ENCODE measurements around the gene DCC. TPM values are rescaled to one million over a fixed set of nuclear protein-coding genes. Genes with fewer than 3 reads are reported as not detected.

Gene DCC
- total RNA-seq, 1 experiment from 2014 or later: not detected

DNA sequence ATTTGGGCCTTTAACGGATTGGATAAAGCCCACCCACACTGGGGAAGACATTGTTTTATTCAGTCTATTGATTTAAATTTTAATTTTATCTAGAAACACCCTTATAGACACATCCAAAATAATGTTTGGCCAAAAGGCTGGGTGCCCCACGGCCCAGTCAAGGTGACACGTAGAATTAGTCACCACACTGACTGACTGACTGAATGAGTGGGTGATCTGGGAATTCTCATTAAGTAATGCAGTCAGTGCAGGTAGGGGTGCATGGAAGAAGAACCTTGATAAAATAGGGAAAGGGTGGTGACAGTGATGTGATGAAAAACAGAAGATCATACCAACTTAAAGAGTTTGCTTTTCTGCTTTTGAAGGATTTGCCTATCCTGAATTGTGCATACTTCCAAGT, 554.8 kb downstream of the DCC start:
- TF ChIP-seq, protein P1, sequence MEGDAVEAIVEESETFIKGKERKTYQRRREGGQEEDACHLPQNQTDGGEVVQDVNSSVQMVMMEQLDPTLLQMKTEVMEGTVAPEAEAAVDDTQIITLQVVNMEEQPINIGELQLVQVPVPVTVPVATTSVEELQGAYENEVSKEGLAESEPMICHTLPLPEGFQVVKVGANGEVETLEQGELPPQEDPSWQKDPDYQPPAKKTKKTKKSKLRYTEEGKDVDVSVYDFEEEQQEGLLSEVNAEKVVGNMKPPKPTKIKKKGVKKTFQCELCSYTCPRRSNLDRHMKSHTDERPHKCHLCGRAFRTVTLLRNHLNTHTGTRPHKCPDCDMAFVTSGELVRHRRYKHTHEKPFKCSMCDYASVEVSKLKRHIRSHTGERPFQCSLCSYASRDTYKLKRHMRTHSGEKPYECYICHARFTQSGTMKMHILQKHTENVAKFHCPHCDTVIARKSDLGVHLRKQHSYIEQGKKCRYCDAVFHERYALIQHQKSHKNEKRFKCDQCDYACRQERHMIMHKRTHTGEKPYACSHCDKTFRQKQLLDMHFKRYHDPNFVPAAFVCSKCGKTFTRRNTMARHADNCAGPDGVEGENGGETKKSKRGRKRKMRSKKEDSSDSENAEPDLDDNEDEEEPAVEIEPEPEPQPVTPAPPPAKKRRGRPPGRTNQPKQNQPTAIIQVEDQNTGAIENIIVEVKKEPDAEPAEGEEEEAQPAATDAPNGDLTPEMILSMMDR (IDR thresholded peaks at IDR 0.05; ENCODE audit: unreplicated experiment): no peak
- POLR2A ChIA-PET: interaction anchor here (0.6 kb wide), 1 partner anchor 64 kb away, joined by 3 read pairs; no protein-coding TSS in a partner anchor
- no peak overlapping the region for H3K4me3 Mint-ChIP-seq (ENCODE audit: unreplicated experiment)
- no peaks in the 10 kb centered on the region for H3K4me1 Mint-ChIP-seq (ENCODE audit: insufficient read depth, unreplicated experiment)
- H3K27ac Mint-ChIP-seq (ENCODE audit: low read depth, unreplicated experiment): no peak overlapping the region
- peaks cover 16% of the 10 kb centered on the region for H3K9me3 Mint-ChIP-seq (ENCODE audit: unreplicated experiment)
- CTCF ChIA-PET: interaction anchor here (0.7 kb wide), 1 partner anchor 1242 kb away, joined by 4 read pairs; no protein-coding TSS in a partner anchor
- intact Hi-C loops (cut with micrococcal nuclease): no loop called here
- H3K36me3 Mint-ChIP-seq (ENCODE audit: insufficient read depth, unreplicated experiment): no peaks in the 10 kb centered on the region
- no TSS peak for BruUV-seq (replicated peaks)
- DNase-seq (ENCODE audit: unreplicated experiment): no peak
- H3K27me3 Mint-ChIP-seq (ENCODE audit: insufficient read depth, unreplicated experiment): no peaks in the 10 kb centered on the region

DNA sequence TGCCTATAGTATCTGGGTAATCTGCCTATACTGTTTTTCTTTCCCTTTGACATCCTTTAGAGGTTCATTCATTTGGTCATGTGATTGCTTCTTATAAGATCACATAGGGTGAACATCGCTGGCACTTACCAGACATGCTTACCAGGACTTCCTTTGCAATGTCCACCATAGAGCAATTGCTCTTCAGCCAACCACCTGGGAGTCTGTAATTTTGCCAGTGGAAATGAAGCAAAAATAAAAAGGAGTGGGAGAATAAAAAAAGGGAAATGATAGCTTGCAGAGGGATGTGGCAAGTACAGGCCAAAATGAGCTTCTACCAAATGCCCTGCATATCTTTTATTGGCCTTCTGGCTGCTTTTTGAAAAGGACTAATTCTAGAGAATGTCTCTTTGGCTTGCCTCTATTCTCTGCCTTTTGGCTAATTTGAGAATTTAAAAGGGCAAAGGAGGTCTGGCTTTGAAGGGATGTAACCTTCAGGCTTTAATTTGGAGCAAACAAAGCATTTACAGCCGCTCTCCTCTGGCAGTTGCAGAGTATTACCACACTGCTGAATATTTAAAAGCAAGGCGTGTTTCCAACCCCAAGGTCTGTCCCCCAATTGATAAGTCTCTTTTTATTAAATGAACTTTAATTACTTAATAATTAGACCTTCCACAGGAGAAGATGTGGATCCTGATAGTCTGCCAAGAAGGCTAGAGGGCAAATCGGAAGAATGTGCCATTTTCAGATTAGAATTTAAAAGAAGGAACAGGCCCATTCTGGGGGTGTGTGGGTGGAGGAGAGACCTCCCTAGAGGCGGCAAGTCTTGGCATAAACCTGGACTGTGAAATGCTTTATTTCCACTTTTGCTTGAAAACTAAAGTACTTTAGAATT, 557.9 kb downstream of the DCC start:
- Mint-ChIP-seq H3K4me1 (ENCODE audit: insufficient read depth, unreplicated experiment) (no peaks in the 10 kb centered on the region), H3K36me3 (ENCODE audit: insufficient read depth, unreplicated experiment) (no peaks in the 10 kb centered on the region), H3K9me3 (ENCODE audit: unreplicated experiment) (peaks cover 7% of the 10 kb centered on the region), H3K27ac (ENCODE audit: low read depth, unreplicated experiment) (no peak overlapping the region), H3K4me3 (ENCODE audit: unreplicated experiment) (no peak overlapping the region), H3K27me3 (ENCODE audit: insufficient read depth, unreplicated experiment) (no peaks in the 10 kb centered on the region)
- no peak for DNase-seq (ENCODE audit: unreplicated experiment)
- TF ChIP-seq, protein P1 (IDR thresholded peaks at IDR 0.05; ENCODE audit: unreplicated experiment): no peak
- POLR2A ChIA-PET: no interaction called here
- CTCF ChIA-PET: no interaction called here
- BruUV-seq (replicated peaks): no TSS peak
- intact Hi-C loops (cut with micrococcal nuclease): no loop called here

DNA sequence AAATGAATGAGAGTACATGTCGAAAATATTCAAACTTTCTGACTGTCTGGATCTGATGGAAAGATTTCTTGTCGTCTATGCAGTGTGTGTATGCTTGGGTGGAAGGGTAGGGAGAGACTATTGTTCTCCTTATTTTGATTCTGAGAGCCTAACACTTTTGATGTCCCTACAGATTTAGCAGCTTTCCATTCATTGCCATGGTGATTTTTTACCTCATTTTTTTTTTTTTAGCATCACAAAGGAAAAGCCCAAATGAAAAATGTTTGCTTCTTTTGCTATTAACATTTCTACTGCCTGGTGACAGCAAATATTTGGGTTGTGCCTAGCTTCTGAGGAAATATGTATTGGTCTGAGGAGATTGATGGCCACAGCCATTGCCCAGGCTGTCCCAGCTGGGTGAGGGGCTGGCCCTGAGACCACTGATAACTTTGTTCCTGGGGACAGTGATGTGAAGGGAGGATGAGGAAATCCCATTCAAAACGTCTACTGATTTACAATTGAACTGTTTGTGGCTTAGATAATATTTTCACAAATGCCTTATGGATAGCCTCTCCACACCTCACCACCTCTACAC, 558.6 kb downstream of the DCC start:
- no peak for DNase-seq (ENCODE audit: unreplicated experiment)
- CTCF ChIA-PET: no interaction called here
- POLR2A ChIA-PET: no interaction called here
- TF ChIP-seq, protein P1 (IDR thresholded peaks at IDR 0.05; ENCODE audit: unreplicated experiment): no peak
- intact Hi-C loops (cut with micrococcal nuclease): no loop called here
- Mint-ChIP-seq H3K9me3 (ENCODE audit: unreplicated experiment) (peaks cover 7% of the 10 kb centered on the region), H3K4me3 (ENCODE audit: unreplicated experiment) (no peak overlapping the region), H3K36me3 (ENCODE audit: insufficient read depth, unreplicated experiment) (no peaks in the 10 kb centered on the region), H3K27me3 (ENCODE audit: insufficient read depth, unreplicated experiment) (no peaks in the 10 kb centered on the region), H3K27ac (ENCODE audit: low read depth, unreplicated experiment) (no peak overlapping the region), H3K4me1 (ENCODE audit: insufficient read depth, unreplicated experiment) (no peaks in the 10 kb centered on the region)
- no TSS peak for BruUV-seq (replicated peaks)

DNA sequence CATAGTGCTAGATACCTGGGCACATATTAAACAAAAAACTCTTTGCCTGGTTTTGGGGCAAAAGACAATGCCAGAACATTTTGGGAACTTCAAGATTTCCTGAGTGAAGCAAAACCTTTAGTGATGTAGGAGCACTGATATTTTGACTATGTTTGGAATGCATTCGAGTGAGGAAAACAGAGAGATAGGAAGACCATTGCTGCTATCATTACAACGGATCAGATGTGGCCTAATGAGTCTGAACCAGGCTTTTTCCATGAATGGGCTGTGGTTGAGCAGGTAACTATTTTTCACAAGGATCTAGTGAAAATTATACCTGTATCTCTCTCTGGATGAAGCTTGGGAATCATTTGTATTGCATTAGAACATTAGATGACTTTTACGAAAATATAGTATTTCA, 562.2 kb downstream of the DCC start:
- no peaks in the 10 kb centered on the region for H3K4me1 Mint-ChIP-seq (ENCODE audit: insufficient read depth, unreplicated experiment)
- H3K9me3 Mint-ChIP-seq (ENCODE audit: unreplicated experiment): no peaks in the 10 kb centered on the region
- intact Hi-C loops (cut with micrococcal nuclease): no loop called here
- no peaks in the 10 kb centered on the region for H3K27me3 Mint-ChIP-seq (ENCODE audit: insufficient read depth, unreplicated experiment)
- H3K4me3 Mint-ChIP-seq (ENCODE audit: unreplicated experiment): no peak overlapping the region
- POLR2A ChIA-PET: no interaction called here
- TF ChIP-seq, protein P1 (IDR thresholded peaks at IDR 0.05; ENCODE audit: unreplicated experiment): no peak
- CTCF ChIA-PET: interaction anchor here (0.7 kb wide), 1 partner anchor 617 kb away, joined by 3 read pairs; no protein-coding TSS in a partner anchor
- no peaks in the 10 kb centered on the region for H3K36me3 Mint-ChIP-seq (ENCODE audit: insufficient read depth, unreplicated experiment)
- BruUV-seq (replicated peaks): no TSS peak
- H3K27ac Mint-ChIP-seq (ENCODE audit: low read depth, unreplicated experiment): no peak overlapping the region
- no peak for DNase-seq (ENCODE audit: unreplicated experiment)

Measured in MCF 10A (cell line).